SK-N-MC (cell line): ENCODE data around the gene WRAP73.

Experiments used
- DNase-seq: peaks from one replicate; pipeline ENCODE4 v3.0.0-alpha.2; 2011; ENCODE audit warnings: low read depth, low spot score
- H3K27ac ChIP-seq: fragments of 200-600 bp; sonication (generic); 2 replicates; pipeline ENCODE4 v1.5.1; 2016; ENCODE audit warnings: mixed run types
- H3K36me3 ChIP-seq: fragments of 200-600 bp; sonication (generic); 2 replicates; pipeline ENCODE4 v1.6.1; 2017; ENCODE audit warnings: antibody characterized with exemption, low read length, mixed read lengths; ENCODE audit not compliant: insufficient read depth
- H3K4me3 ChIP-seq: fragments of 200-600 bp; sonication (generic); 2 replicates; pipeline ENCODE4 v1.5.1; 2016
- H3K9ac ChIP-seq: fragments of 200-600 bp; sonication (generic); 2 replicates; pipeline ENCODE4 v1.8.0; 2017; ENCODE audit warnings: mixed run types, mixed read lengths; ENCODE audit not compliant: insufficient read length
- H3K9me3 ChIP-seq: fragments of 200-600 bp; sonication (generic); 2 replicates; pipeline ENCODE4 v1.6.1; 2017; ENCODE audit warnings: low read depth, mild to moderate bottlenecking, antibody characterized with exemption, low read length, moderate library complexity, mixed read lengths
- EZH2 ChIP-seq: fragments of 200-600 bp; sonication (generic); IDR thresholded peaks from one replicate; pipeline ENCODE4 v1.6.1; 2017; ENCODE audit warnings: antibody characterized with exemption
- FOXP2 ChIP-seq: optimal IDR thresholded peaks from 2 replicates; pipeline ENCODE3; 2011; ENCODE audit warnings: mild to moderate bottlenecking, moderate library complexity; ENCODE audit not compliant: insufficient read depth; ENCODE audit errors: extremely low read length, control extremely low read depth
- POLR2AphosphoS5 ChIP-seq: IDR thresholded peaks from 2 replicates; pipeline ENCODE4 v1.6.1; 2012; ENCODE audit warnings: mild to moderate bottlenecking, low read depth, low read length, borderline replicate concordance

Gene WRAP73

DNA sequence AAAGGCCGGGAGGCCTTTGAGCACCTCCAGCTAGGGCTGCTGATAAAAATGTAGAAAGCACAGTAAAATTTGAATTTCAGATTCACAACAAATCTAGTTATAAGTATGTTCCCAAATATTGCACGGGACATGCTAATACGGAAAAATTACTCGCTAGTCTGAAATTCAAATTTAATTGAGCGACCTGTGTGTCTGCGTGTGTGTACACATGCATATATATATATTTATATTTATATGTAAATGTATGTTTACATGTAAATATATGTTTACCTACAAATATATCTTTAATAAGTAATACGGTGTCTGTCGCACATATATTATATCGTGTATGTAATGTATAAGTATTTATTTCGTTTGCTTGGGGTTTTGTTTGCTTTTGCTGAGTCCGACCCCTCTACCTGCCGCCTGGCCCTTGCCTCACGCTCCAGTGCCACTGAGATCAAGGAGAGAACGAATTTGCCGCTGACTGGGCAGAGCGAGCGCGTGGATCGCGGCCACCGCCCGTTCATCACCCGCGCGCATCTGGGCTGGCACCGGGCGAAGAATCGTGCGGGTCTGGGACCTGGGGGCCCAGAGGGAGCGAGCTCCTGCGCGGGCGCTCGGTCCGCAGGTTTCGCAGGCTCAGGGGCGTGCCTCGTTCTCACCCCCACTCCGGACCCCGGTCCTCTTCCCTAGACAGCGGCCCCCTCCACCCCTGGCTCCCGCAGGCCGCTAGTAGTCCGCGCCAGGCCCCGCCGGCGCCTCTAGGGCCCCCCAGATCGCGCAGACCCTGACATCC, 534 bp upstream of the WRAP73 start:
- TF ChIP-seq POLR2AphosphoS5 (no peak), EZH2 (no peak), FOXP2 (no peak)
- Histone ChIP-seq H3K27ac (no peak overlapping the region), H3K9me3 (no peaks in the 10 kb centered on the region), H3K36me3 (peaks cover 12% of the 10 kb centered on the region), H3K9ac (no peak overlapping the region), H3K4me3 (peak overlapping the region; percentile 94)
- DNase-seq = peak; percentile 1

DNA sequence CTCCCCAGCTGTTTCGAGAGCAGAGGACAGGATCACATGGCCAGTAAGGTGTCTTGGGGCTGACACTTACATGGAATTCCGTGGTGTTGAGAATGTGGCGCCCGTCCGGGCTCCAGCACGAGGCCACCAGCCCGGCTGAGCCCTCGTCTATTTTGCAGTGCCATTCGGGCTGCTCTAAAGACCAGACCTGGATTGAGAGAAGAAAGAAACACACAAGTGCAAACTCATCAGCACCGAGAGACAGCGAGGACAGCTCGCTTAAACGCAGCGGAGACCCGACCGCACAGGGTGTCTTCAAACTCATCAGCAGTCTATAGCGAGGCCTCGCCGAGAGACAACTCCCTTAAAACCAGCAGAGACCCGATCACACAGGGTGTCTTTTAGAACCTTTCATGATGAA, 3.3 kb downstream of the WRAP73 start:
- Histone ChIP-seq H3K27ac (no peak overlapping the region), H3K9ac (no peak overlapping the region), H3K36me3 (peaks cover 17% of the 10 kb centered on the region), H3K4me3 (no peak overlapping the region), H3K9me3 (no peaks in the 10 kb centered on the region)
- no peak for DNase-seq
- no peak for TF ChIP-seq EZH2
- TF ChIP-seq FOXP2 = no peak
- no peak for TF ChIP-seq POLR2AphosphoS5

DNA sequence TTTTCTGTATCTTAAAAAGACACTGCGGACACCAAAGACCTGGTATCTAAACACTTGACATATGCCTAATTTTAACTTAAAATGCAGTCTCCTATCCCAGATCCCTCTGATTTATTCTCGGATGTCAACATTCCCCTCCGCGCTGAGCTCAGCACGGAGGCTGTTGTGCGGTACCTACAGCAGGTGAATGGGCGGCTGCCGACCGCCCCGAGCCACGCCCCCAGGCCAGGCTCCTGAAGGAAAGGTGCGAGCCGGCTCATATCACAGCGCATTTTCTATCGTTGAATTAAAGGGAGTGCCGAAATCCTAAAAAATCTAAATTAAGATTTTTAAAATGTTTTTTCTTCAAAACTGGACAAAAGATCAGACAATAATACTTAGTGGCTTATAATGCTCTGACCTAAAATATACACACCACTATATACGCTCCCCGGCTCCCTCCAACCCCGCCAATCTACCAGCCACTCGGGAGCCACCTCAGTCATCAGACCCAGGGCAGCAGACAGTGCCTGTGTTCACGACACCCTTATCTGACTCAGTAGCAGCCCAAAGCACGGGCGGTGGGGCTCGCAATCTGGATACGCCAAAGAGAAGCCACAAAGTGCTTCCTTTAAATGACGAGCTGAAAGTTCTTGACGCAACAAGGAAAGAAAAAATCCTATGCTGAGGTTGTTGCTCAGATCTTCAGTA, 4.1 kb downstream of the WRAP73 start:
- Histone ChIP-seq H3K9me3 (no peaks in the 10 kb centered on the region), H3K4me3 (no peak overlapping the region), H3K9ac (no peak overlapping the region), H3K27ac (no peak overlapping the region), H3K36me3 (peaks cover 17% of the 10 kb centered on the region)
- DNase-seq = no peak
- TF ChIP-seq FOXP2 (no peak), POLR2AphosphoS5 (no peak), EZH2 (no peak)

DNA sequence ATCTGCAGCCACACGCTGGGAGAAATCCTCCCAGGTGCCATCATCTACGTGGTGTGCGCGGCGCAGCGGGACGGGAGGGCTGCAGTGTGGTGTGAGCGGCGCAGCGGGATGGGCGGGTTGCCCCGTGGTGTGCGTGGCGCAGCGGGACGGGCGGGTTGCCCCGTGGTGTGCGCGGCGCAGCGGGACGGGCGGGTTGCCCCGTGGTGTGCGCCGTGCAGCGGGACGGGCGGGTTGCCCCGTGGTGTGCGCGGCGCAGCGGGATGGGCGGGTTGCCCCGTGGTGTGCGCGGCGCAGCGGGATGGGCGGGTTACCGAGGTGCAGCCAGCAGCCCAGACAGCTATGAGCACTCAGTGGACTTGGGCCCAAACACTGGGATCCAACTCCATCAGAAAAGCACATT, 4.7 kb downstream of the WRAP73 start:
- Histone ChIP-seq H3K27ac (no peak overlapping the region), H3K4me3 (no peak overlapping the region), H3K36me3 (peaks cover 17% of the 10 kb centered on the region), H3K9me3 (no peaks in the 10 kb centered on the region), H3K9ac (no peak overlapping the region)
- no peak for DNase-seq
- TF ChIP-seq POLR2AphosphoS5 (no peak), FOXP2 (no peak), EZH2 (no peak)

DNA sequence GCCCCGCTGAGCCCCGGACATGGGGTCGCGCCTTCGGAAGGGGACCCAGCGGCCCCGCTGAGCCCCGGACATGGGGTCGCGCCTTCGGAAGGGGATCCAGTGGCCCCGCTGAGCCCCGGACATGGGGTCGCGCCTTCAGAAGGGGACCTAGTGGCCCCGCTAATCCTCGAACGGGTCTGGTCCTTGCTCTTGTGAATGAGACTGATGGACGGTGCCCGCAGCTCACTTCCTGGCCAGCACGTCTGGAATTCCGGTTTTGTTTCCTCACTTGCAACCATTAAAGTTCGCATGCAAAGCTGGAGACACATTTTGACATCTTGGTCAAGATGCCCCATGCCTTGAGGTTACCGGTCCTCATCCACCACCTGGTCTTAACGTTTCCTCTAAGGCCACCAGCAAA, 5.6 kb downstream of the WRAP73 start:
- no peak for TF ChIP-seq EZH2
- TF ChIP-seq POLR2AphosphoS5 = no peak
- no peak for TF ChIP-seq FOXP2
- Histone ChIP-seq H3K4me3 (no peak overlapping the region), H3K9me3 (no peaks in the 10 kb centered on the region), H3K9ac (no peak overlapping the region), H3K27ac (no peak overlapping the region), H3K36me3 (peaks cover 17% of the 10 kb centered on the region)
- DNase-seq = no peak

DNA sequence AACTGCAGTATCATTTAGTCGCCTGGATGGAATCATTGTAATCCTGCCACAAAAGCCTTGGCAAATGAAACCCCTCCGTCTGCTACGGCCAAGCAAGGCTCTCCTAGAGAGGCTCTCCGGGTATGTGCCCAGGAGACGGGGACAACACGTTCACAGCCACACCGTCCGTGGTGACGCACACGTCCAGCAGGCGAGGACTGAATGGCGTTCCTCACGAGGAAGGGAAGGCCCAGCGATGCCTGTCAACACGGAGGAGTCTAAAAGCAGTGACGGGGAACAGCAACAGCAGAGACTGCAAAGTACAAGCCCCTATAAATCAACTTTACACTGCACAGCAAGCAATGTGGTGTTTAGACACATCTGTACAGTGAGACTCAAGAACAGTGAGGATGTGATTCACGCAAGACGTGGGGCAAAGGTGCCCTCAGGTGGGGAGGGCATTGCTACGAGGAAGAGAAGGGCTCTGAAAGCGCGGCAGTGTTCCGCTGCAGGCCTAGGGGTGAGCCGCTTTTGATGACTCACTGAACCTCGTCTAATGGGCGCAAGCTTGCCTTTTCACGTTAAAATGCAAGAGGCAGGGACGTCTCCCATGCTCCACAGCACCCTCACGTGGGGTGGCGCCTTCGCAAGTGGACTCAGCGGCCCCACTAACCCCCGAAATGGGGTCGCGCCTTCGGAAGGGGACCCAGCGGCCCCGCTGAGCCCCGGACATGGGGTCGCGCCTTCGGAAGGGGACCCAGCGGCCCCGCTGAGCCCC, 6.8 kb downstream of the WRAP73 start:
- H3K27ac ChIP-seq = no peak overlapping the region
- H3K9me3 ChIP-seq = no peaks in the 10 kb centered on the region
- peaks cover 21% of the 10 kb centered on the region for H3K36me3 ChIP-seq
- DNase-seq = no peak
- no peak overlapping the region for H3K4me3 ChIP-seq
- TF ChIP-seq EZH2 (no peak), POLR2AphosphoS5 (no peak), FOXP2 (no peak)
- H3K9ac ChIP-seq = no peak overlapping the region

DNA sequence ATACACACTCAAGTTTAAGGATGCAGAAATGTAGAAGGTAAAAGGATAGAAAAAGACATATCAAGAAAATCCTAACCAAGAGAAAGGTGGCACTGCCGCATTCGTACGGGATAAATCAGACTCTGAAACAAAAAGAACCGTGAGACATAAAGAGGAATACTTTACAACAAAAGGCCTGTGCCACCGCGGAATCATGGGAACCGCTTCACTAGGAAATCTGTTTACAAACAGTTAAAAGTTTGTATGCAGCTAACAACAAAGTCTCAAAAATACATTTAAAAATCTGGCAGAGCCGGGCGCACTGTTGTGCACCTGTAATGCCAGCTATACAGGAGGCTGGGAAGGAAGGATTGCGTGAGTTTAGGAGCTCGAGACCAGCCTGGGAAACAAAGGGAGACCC, 8.1 kb downstream of the WRAP73 start:
- no peak for TF ChIP-seq FOXP2
- DNase-seq = no peak
- Histone ChIP-seq H3K36me3 (peaks cover 22% of the 10 kb centered on the region; the same call in 1 of the 2 replicates), H3K27ac (no peak overlapping the region), H3K9ac (no peak overlapping the region), H3K4me3 (no peak overlapping the region), H3K9me3 (no peaks in the 10 kb centered on the region)

DNA sequence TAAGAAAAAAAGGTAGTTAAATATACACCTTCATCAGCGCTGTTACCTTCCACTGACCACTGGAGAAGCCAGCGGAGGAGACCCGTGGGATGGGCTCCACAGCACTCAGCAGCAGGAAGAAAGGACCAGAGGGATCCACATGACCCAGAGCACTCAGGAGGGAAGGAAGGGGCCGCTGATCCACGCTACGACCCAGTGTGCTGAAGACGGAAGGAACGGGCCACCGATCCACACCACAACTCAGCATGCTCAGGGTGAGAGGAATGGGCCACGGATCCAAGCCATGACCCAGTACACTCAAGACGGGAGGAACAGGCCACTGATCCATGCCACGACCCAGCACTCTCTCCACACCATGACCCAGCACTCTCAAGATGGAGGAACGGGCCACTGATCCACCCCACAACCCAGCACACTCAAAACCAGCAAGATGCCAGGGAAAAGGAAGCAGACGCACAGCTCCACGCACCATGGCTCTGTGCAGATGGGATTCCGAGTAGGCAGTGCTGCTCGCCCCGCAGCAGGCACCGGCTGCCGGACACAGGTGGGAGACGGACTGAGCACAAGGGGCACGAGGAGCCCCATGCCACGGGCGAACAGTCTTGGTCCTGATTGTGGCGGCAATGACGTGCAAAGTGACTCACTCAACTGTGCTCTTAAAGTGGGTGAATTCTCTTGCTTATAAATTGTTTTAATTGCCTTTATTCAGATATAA, 8.7 kb downstream of the WRAP73 start:
- TF ChIP-seq POLR2AphosphoS5 = no peak
- TF ChIP-seq EZH2 = no peak
- TF ChIP-seq FOXP2 = no peak
- H3K9me3 ChIP-seq = no peaks in the 10 kb centered on the region
- H3K4me3 ChIP-seq = no peak overlapping the region
- DNase-seq = no peak
- peaks cover 27% of the 10 kb centered on the region; the same call in 1 of the 2 replicates for H3K36me3 ChIP-seq
- H3K27ac ChIP-seq = no peak overlapping the region
- no peak overlapping the region for H3K9ac ChIP-seq
